ENCODE data around the gene MAP4K4. TPM values are rescaled to one million over a fixed set of nuclear protein-coding genes. Genes with fewer than 3 reads are reported as not detected.
A peak's percentile ranks its signal among the peaks of the same experiment; 100 is the strongest.

The MAP4K4 gene
- total and polyA plus RNA-seq, 9 donors = 62.3 to 153 (median 133) TPM

- Histone ChIP-seq H3K27ac (ENCODE audit: low read length) (no peak overlapping the region), H3K9me3 (replicated peaks; ENCODE audit: control insufficient read depth, low read depth, low read length) (no peaks in the 10 kb centered on the region), H3K4me1 (ENCODE audit: control insufficient read depth, insufficient read depth, low read length) (peaks cover 13% of the 10 kb centered on the region), H3K36me3 (ENCODE audit: control insufficient read depth, insufficient read depth, low read length) (no peaks in the 10 kb centered on the region), H3K4me3 (ENCODE audit: low read length) (no peak overlapping the region), H3K27me3 (ENCODE audit: control insufficient read depth, insufficient read depth, low read length) (no peaks in the 10 kb centered on the region)
- WGBS (ENCODE audit: insufficient coverage) = no CpG with 5 or more reads among the region's 1 CpG
- DNase-seq = peak; percentile 27
These were observed 23.2 kb downstream of the MAP4K4 start for GRCh38 chr2:101720732-101721131.

- no peaks in the 10 kb centered on the region for H3K27me3 ChIP-seq (ENCODE audit: control insufficient read depth, insufficient read depth, low read length)
- peaks cover 13% of the 10 kb centered on the region for H3K4me1 ChIP-seq (ENCODE audit: control insufficient read depth, insufficient read depth, low read length)
- H3K9me3 ChIP-seq (replicated peaks; ENCODE audit: control insufficient read depth, low read depth, low read length) = no peaks in the 10 kb centered on the region
- no peak for DNase-seq
- no peaks in the 10 kb centered on the region for H3K36me3 ChIP-seq (ENCODE audit: control insufficient read depth, insufficient read depth, low read length)
- 71% methylated on average over 1 of the region's 4 CpGs for WGBS (ENCODE audit: insufficient coverage)
- no peak overlapping the region for H3K4me3 ChIP-seq (ENCODE audit: low read length)
- H3K27ac ChIP-seq (ENCODE audit: low read length) = no peak overlapping the region
These were observed 25.4 kb downstream of the MAP4K4 start for GRCh38 chr2:101722864-101723263.

GRCh38 chr2:101723371-101724124, 26.0 kb downstream of the MAP4K4 start:
- H3K4me1 ChIP-seq (ENCODE audit: control insufficient read depth, insufficient read depth, low read length) = peaks cover 12% of the 10 kb centered on the region

GRCh38 chr2:101724125-101724474, 26.6 kb downstream of the MAP4K4 start:
- H3K4me1 ChIP-seq (ENCODE audit: control insufficient read depth, insufficient read depth, low read length) = peaks cover 7% of the 10 kb centered on the region
- 49% methylated on average over 2 of the region's 3 CpGs for WGBS (ENCODE audit: insufficient coverage)
- H3K9me3 ChIP-seq (replicated peaks; ENCODE audit: control insufficient read depth, low read depth, low read length) = no peaks in the 10 kb centered on the region
- no peak for DNase-seq
- no peak overlapping the region for H3K4me3 ChIP-seq (ENCODE audit: low read length)
- no peaks in the 10 kb centered on the region for H3K36me3 ChIP-seq (ENCODE audit: control insufficient read depth, insufficient read depth, low read length)
- H3K27me3 ChIP-seq (ENCODE audit: control insufficient read depth, insufficient read depth, low read length) = no peaks in the 10 kb centered on the region
- no peak overlapping the region for H3K27ac ChIP-seq (ENCODE audit: low read length)

More at GRCh38 chr2:101723371-101724124, 26.0 kb downstream of the MAP4K4 start:
- 83% methylated on average over 1 of the region's 4 CpGs for WGBS (ENCODE audit: insufficient coverage)
- H3K27ac ChIP-seq (ENCODE audit: low read length) = no peak overlapping the region
- DNase-seq = no peak
- H3K27me3 ChIP-seq (ENCODE audit: control insufficient read depth, insufficient read depth, low read length) = no peaks in the 10 kb centered on the region
- H3K9me3 ChIP-seq (replicated peaks; ENCODE audit: control insufficient read depth, low read depth, low read length) = no peaks in the 10 kb centered on the region
- no peak overlapping the region for H3K4me3 ChIP-seq (ENCODE audit: low read length)
- H3K36me3 ChIP-seq (ENCODE audit: control insufficient read depth, insufficient read depth, low read length) = no peaks in the 10 kb centered on the region

- Histone ChIP-seq H3K36me3 (ENCODE audit: control insufficient read depth, insufficient read depth, low read length) (peaks cover 2% of the 10 kb centered on the region), H3K4me1 (ENCODE audit: control insufficient read depth, insufficient read depth, low read length) (peaks cover 6% of the 10 kb centered on the region), H3K27me3 (ENCODE audit: control insufficient read depth, insufficient read depth, low read length) (no peaks in the 10 kb centered on the region), H3K27ac (ENCODE audit: low read length) (no peak overlapping the region), H3K4me3 (ENCODE audit: low read length) (no peak overlapping the region), H3K9me3 (replicated peaks; ENCODE audit: control insufficient read depth, low read depth, low read length) (no peaks in the 10 kb centered on the region)
- WGBS (ENCODE audit: insufficient coverage) = no CpG with 5 or more reads among the region's 3 CpGs
- no peak for DNase-seq
These were observed 27.5 kb downstream of the MAP4K4 start for GRCh38 chr2:101725038-101725437.

- Histone ChIP-seq H3K4me1 (ENCODE audit: control insufficient read depth, insufficient read depth, low read length) (peaks cover 7% of the 10 kb centered on the region), H3K9me3 (replicated peaks; ENCODE audit: control insufficient read depth, low read depth, low read length) (no peaks in the 10 kb centered on the region), H3K27me3 (ENCODE audit: control insufficient read depth, insufficient read depth, low read length) (no peaks in the 10 kb centered on the region), H3K36me3 (ENCODE audit: control insufficient read depth, insufficient read depth, low read length) (peaks cover 2% of the 10 kb centered on the region), H3K27ac (ENCODE audit: low read length) (no peak overlapping the region), H3K4me3 (ENCODE audit: low read length) (no peak overlapping the region)
- no CpG with 5 or more reads among the region's 5 CpGs for WGBS (ENCODE audit: insufficient coverage)
- no peak for DNase-seq
These were observed 28.1 kb downstream of the MAP4K4 start for GRCh38 chr2:101725515-101726192.

- Histone ChIP-seq H3K9me3 (replicated peaks; ENCODE audit: control insufficient read depth, low read depth, low read length) (no peaks in the 10 kb centered on the region), H3K27ac (ENCODE audit: low read length) (no peak overlapping the region), H3K27me3 (ENCODE audit: control insufficient read depth, insufficient read depth, low read length) (no peaks in the 10 kb centered on the region), H3K4me3 (ENCODE audit: low read length) (no peak overlapping the region), H3K4me1 (ENCODE audit: control insufficient read depth, insufficient read depth, low read length) (peaks cover 19% of the 10 kb centered on the region), H3K36me3 (ENCODE audit: control insufficient read depth, insufficient read depth, low read length) (peaks cover 2% of the 10 kb centered on the region)
- DNase-seq = no peak
- no CpG with 5 or more reads among the region's 1 CpG for WGBS (ENCODE audit: insufficient coverage)
These were observed 31.4 kb downstream of the MAP4K4 start for GRCh38 chr2:101728865-101729264.

GRCh38 chr2:101729521-101730190, 32.1 kb downstream of the MAP4K4 start:
- Histone ChIP-seq H3K27me3 (ENCODE audit: control insufficient read depth, insufficient read depth, low read length) (no peaks in the 10 kb centered on the region), H3K9me3 (replicated peaks; ENCODE audit: control insufficient read depth, low read depth, low read length) (no peaks in the 10 kb centered on the region), H3K36me3 (ENCODE audit: control insufficient read depth, insufficient read depth, low read length) (peaks cover 2% of the 10 kb centered on the region), H3K4me3 (ENCODE audit: low read length) (no peak overlapping the region), H3K27ac (ENCODE audit: low read length) (no peak overlapping the region), H3K4me1 (ENCODE audit: control insufficient read depth, insufficient read depth, low read length) (peaks cover 18% of the 10 kb centered on the region)
- 87% methylated on average over 6 of the region's 10 CpGs for WGBS (ENCODE audit: insufficient coverage)
- DNase-seq = no peak

GRCh38 chr2:101731221-101732054, 33.9 kb downstream of the MAP4K4 start:
- no peak overlapping the region for H3K4me3 ChIP-seq (ENCODE audit: low read length)
- peaks cover 2% of the 10 kb centered on the region for H3K36me3 ChIP-seq (ENCODE audit: control insufficient read depth, insufficient read depth, low read length)
- no peaks in the 10 kb centered on the region for H3K9me3 ChIP-seq (replicated peaks; ENCODE audit: control insufficient read depth, low read depth, low read length)
- WGBS (ENCODE audit: insufficient coverage) = 90% methylated on average over 3 of the region's 9 CpGs
- H3K4me1 ChIP-seq (ENCODE audit: control insufficient read depth, insufficient read depth, low read length) = peaks cover 32% of the 10 kb centered on the region
- H3K27ac ChIP-seq (ENCODE audit: low read length) = no peak overlapping the region
- H3K27me3 ChIP-seq (ENCODE audit: control insufficient read depth, insufficient read depth, low read length) = no peaks in the 10 kb centered on the region
- DNase-seq = no peak
